Measurements from ENCODE around the gene TMEM269. TPM values are rescaled to one million over a fixed set of nuclear protein-coding genes. Genes with fewer than 3 reads are reported as not detected.

The TMEM269 gene, protein sequence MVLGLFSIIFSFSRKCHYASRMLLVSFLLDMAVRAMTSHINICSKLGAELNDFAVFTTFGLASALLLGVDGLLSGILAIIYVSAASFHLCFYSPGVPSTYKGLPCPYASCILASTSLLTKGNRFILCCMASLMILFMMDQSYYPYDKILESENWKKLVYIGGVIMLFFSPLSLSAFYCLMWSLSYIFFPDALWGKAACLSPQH
- total RNA-seq (ENCODE audit: insufficient read depth, low replicate concordance): not detected

DNA sequence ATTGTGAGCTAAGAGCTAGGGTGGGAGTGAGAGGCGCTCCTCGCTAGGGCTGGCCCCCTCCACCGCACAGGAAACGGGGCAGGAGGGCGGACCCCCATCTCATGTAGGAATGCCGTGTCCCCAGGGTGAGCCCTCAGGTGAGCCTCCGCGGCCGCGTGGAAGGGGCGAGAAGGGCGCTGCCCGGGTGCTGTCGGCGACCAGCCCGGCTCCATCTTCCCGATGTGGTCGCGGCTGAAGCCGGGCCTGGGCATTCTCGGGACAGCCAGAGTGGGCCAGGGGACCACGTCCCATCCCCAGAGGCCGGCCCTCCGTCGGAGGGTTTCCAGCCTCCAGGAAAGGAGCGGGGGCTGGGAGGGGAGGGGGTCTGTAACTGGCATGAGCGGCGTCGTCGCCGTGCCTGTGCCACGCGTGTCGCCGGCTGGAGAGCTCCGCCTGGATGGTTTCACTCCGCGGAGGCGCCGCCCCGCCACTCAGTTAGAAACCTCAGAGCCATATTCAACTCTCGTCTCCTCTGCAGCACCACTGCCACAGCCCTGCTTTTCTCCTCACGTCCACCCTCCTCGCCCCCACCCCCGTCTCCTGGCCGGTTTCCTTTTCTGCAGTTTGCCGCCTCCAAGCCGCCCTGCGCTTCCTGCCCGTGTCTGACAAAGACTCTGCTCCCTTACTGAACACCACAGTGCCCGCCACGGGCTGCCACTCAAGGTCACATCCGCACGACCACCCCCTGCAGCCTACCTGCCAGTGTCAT, at the start of gene TMEM269:
TSS of gene TMEM269 (plus strand) at position 46 of the 748 bp plus-strand sequence. CDS start 4,903 bp downstream, outside the sequence.
- peak; percentile 22 for DNase-seq (ENCODE audit: low spot score)

DNA sequence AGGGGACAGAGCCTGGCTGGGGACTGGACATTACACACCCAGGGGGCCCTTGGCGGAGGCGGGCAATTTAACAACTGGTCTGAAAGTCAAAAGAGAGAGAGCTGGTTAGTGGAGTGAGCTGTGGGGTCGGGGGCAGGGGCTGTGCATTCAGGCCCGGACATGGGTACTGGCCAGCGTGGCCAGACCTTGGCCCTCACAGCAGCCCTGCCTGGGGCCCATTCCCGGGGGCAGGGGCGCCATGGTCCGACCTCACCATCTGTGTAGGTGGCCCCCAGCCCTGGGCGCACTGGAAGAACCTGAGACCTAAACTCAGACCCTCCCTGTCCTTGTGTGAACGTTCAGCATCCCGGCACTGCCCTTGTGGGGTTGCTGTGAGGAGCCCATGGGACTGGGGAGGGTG, 49.7 kb upstream of the TMEM269 start:
- DNase-seq (ENCODE audit: low spot score): no peak

DNA sequence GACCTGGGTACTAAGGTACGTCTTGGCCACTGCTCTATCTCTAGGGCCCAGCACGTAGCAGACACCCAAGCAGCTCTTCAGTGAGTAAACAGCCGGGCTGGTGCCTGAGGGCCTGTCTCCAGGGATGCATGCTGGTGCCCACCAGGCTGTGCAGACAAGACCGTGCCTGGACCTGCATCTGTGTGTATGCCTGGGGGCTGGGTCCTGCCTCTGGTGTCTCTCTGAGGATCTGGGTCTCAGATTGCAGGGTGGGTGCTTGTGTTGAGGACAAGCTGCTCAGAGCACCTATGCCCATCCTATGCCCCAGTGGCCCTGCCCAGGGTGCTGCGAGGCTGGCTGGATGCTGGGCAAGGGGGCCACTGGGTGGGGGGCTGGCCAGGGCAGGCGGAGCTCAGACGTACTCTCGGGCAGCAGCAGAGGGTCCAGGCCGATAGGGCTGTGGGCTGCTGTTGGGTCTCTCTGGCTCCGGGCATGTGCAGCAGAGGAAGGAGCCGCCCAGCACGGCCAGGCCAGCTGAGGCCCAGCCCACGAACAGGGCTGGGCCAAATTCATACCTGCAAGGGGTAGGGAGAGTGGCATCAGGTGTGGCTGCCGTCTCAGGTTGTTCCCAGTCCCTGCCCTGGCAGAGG, 49.2 kb upstream of the TMEM269 start:
- DNase-seq (ENCODE audit: low spot score): peak; percentile 37

DNA sequence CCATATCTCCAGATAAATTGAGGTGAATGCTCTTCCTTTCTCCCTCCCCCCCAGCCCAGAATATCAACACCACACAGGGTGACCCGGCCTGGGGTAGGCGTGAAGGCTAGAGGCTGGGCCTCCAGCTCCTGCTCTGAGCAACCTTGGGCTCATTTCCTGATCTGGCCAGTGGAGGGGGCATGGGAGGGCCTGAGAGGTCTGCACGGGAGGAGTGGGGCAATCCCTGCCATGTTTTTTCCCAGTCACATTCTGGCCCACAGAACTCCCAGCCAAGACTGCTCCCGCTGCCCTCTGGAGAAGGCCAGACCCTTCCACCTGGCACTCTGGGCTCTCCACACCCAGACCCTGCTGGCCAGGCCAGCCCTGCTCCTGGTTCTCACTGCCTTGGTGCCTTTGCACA, 48.6 kb upstream of the TMEM269 start:
- no peak for DNase-seq (ENCODE audit: low spot score)

DNA sequence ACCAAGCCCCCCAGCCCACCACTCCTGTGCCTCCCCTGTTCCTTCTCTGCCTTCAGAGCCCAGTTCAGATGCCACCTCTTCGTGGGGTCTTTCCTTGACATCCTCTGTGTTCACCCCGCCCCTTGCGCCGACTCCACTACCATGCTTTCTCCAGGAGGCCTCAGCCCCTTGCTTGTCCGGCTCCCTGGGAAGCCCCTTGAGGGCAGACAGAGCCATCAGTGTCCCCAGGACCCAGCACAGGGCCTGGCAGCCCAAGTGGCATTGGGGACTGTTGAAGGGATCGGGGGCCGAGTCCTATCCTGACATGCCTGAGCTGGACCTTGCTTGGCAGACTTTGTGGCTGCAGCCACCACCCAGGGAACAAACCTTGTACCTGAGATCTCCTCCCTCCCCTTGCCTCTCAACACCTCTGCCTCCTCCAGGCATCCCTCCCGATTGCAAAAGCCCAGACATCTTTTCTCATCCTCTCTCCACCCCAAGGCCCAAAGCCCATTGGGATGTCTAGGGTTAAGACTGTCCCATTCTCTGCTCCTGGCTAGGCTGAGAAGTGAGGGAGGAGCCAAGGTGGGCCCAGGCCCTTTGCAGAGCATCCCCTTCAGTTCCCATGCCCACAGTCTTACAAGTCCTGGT, 48.1 kb upstream of the TMEM269 start:
- DNase-seq (ENCODE audit: low spot score): no peak

DNA sequence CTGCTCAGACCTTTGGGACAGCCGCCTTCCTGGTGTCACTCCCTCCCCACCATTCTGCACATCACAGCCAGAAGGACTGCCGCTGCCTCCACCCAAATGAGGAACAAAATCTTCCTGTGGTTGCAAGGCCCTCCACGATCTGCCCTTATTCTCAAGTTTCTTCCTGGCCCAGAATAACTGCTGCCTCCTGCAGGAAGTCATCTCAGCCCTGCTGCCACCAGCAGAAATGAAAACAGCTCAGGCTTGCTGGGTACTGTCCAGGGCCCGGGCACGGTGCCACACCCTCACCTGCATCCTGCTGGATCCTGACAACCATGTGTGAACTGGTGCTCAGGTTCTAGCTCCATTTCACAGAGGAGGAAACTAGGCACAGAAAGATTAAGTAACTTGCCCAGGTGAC, 47.5 kb upstream of the TMEM269 start:
- DNase-seq (ENCODE audit: low spot score): no peak

DNA sequence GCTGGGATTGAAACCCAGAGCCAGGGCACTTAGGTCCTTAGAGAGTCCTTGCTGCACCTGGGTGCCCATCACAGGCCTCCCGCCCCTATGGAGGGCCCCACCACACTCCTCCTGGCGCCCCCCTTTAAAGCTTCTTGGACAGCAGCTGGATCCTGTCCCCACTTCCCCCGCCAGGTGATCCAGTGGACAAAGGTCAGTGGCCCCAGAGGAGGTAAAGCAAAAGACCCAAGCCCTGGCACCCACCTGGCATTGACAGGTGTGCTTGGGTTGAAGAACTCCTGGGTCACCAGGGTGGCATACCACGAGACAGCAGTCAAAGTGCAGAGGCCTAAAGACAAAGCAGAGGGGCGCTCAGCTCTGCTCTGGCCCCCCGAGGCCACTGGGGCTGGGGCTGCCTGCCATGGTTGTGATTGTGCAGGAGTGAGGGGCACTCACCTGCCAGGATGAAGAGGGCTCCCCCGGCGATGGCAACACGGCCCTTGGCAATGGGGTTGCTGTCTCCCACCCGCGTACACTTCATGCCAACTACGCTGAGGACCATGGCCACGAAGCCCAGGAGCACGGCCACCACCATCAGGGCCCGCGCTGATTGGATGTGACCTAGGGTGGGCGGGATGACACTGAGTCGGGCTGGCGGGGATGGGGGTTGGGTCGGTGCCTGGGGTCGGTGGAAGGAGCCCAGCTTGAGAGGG, 46.7 kb upstream of the TMEM269 start:
- no peak for DNase-seq (ENCODE audit: low spot score)

DNA sequence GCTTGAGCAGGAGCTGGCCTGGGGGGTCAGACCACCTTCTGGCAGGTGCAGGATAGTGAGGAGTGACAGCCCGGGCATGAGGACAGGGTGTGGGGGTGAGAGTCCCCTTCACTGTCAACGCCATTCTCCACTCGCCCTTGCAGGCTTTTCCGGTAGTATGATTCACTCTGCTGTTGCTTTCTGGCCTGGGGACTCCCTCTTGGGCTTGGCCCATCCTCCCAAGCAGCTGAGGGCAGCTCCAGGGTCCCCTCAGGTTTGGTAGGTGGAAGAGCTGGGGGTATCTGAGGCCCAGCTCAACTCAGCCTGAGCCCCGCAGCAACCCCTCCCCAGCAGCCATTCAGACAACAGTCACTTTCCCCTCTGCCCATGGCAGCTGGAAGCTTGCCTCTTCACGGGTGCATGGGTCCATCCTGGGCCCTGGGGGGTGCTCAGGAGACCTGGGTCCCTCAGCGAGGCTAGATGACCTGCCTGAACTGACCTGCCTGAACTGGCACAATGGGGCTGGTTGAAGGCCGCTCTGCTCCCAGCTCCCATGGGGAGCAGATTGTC, 46.0 kb upstream of the TMEM269 start:
- DNase-seq (ENCODE audit: low spot score): no peak

DNA sequence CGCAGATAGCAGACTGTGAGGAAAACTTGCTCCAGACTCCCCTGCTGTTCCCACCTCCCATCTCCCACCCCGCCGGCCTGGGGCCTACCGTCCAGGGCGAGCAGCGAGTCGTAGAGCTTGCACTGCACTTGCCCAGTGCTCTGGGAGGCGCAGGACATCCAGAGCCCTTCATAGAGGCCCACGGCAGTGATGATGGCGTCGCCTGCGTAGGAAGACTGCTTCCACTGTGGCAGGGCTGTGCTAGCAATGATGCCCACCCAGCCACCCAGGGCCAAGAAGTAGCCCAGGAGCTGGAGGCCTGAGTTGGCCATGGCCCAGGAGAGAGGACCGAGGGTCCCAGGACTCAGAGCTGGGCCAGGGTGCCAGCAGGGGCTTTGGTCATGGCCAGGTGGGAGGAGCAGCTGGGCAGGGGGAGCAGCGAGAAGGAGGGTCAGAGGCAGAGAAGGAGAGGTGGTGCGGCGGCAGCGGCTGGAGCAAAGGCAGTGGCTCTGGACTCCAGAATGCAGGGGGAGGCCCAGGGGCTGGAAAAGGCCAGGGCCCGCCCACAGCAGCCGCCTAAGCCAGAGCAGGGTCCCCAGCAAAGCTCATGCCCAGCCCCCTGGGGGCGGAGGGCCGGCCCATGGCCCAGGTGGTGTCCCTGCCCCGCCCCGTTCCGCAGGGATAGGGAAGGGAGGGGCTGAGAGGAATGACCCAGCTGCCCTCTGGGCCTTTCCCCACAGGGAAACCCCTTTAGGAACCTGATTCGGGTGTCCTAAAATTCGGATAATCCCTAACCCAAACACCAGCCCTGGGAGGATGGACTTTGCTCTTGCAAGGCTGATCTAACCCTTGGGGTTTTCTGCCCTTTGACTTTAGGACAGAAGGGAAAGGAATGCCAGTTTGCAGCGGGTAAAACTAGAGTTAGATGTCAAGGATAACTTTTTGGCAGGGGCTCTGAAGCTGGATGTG, 44.8 kb upstream of the TMEM269 start, which contains the start of gene CLDN19:
TSS of gene CLDN19 (minus strand) at position 484 of the 948 bp plus-strand sequence. CDS start at position 311, 173 bp downstream.
- DNase-seq (ENCODE audit: low spot score): peak; percentile 79

DNA sequence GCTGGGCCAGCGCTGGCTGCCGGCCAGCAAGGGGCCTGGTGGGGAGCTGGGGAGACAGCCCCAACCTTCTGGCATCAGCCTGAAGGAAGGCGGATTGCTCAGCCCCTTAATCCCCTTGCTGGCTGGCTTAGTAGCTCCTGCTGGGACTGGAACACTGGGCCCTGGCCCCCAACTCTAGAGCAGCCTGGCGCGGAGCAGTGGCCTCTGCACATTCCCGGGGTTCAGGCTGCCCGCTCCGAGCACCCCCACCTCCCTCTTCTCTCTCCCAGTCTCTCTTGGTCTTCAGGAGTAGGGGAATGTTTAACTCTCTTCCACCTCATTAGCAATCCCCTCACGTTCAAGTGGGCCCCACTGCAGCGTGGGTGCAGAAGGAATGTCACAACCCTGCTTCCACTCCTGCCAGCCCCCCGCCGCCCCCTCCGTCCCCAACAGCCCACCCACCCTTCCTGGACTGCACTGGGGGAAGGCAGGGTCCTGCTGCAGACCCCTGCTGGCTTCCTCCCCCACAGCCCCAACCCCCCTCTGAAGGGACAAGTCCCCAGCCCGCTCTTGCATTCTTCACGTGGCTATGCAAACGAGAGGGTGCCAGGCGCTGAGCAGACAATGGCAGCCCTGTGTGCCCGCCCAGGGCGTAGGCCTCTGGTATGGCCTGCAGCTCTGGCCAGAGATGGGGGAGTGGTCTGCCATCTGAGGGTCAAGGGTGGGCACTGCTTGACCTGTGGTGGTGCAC, 43.8 kb upstream of the TMEM269 start:
- DNase-seq (ENCODE audit: low spot score): peak; percentile 80

DNA sequence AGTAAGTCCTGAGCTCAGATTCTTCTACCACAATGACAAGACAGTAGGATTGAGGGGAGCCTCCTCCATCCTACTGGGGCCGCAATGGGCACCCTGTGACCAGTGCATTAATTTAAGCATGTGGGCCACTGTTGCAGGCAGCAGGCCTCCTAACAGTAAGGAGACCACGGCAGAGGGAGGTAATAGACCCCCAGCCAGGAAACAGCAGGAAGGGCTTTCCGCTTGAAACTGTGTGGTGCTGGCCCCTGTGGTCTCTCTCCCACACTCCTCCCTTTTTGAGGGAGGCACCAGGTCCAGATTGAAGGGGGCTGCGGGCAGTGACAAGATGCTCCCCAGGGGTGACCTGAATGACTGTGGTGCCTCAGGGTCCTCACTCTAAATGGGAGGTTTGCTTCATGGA, 43.1 kb upstream of the TMEM269 start:
- DNase-seq (ENCODE audit: low spot score): no peak

DNA sequence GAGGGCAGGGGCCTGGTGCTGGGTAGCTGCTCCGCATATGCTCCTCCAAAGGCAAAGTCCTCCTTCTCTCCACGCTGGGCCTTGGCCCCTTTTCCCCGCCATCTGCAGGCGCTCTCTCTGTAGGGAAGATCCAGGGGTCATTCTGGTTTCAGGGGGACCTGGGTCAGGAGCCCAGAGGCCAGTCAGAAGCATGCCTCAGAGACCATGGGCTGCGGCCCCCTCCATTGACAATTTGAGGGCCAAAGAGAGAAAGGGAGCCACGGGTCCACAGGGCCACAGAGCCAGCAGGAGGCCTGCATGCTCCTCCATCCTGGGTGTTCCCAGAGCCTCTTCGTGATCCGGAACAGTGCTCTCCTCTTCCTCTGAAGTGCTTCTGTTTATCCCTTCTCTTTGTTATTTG, 42.6 kb upstream of the TMEM269 start:
- no peak for DNase-seq (ENCODE audit: low spot score)

DNA sequence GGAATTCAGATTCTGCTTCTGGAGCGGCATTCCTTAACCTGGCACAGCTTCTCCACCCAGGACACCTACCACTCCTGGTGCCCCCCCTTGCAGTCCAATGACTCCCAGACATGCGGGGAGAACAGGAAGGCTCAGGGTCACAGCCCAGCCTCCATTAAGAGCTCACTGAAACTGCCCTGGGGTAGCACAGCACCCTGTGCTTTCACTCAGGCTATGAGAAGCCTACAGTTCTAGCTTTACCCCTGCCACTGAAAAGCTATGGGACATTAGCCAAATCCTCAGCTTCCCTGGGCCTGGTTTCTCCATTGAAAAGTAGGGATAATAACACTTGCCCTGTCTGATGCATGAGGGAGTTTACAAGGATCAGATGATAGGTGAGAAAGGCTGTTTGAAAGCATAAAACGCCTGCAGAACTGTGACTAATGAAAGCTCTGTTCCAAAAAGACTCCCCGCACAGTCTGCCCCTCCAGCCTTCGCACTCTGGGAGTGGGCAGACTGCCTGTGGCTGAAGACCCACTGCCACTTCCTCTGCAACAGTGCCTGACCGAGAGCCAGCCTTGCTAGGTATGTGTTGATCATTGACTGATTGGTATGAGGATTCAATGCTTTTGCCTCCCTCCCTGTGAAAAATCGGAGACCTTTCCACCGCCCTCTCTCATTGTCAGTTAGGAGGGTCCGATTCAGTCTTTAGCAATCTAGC, 42.0 kb upstream of the TMEM269 start:
- DNase-seq (ENCODE audit: low spot score): peak; percentile 39

DNA sequence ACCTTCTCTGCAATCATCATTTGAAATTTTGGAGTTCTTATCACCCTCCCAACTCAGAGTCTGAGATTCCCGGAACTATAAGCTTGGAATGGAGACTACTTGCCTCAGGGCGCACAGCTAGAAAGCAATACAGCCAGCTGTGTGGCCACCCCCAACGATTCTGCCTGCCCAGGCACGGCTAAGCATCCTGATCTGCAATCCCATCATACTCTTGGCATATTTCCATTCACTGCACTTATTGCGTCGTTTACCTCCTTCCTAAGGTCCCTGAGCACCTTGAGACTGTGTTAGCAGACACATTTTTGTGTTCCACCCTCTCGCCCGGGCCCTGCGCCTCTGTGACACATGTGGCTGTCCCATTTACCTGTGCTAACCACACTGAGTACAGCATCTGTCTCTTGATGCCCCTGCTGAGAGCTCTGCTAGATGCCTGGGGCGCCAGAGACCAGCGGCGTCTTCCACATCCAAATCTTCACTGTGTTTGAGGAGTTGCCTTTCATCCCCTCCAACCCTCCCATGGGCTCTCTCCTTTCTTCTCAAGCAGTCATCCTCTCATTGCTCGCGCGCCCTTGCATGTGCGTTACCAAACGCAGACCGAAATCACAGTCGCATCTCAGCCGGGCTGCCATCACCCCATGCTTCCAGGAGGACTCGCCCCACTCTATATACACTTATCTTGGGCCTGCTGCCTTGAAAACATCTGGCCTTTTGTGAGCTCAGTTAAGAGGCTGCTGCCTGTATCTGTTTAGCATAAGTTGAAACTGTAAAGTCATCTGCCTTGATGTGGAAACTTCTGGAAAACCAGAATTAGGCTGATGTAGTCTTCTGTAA, 41.3 kb upstream of the TMEM269 start:
- DNase-seq (ENCODE audit: low spot score): peak; percentile 76

DNA sequence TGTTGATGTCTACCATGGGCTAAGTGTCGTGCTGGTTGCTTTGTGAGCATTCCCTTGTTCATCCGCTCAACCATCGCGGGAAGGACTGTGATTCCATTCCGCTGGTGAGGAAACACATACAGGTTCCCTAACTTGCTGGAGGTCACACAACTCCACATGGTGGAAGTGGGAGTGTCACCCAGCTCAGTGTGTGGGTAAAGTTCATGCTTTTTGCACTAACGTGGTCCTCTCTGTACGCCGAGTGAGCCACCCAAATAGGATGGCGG, 40.7 kb upstream of the TMEM269 start:
- no peak for DNase-seq (ENCODE audit: low spot score)

DNA sequence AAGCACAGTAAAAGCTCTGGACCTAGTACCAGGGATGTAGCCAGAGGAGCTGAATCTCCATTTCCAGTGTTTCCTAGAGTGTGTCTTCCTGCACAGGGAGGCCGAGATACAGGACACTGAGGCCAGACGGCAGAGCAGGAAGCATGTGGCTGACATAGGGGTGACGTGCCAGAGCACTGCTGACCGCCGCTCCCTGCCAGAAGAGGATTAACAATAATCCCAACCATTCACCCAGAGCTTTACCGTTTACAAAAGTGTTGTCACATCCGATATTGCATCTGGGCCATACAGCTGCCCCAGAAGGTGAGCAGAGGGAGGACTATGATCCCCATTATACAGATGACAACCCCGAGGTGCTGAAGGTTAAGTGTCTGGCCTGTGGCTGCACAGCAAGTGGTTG, 38.9 kb upstream of the TMEM269 start:
- no peak for DNase-seq (ENCODE audit: low spot score)

DNA sequence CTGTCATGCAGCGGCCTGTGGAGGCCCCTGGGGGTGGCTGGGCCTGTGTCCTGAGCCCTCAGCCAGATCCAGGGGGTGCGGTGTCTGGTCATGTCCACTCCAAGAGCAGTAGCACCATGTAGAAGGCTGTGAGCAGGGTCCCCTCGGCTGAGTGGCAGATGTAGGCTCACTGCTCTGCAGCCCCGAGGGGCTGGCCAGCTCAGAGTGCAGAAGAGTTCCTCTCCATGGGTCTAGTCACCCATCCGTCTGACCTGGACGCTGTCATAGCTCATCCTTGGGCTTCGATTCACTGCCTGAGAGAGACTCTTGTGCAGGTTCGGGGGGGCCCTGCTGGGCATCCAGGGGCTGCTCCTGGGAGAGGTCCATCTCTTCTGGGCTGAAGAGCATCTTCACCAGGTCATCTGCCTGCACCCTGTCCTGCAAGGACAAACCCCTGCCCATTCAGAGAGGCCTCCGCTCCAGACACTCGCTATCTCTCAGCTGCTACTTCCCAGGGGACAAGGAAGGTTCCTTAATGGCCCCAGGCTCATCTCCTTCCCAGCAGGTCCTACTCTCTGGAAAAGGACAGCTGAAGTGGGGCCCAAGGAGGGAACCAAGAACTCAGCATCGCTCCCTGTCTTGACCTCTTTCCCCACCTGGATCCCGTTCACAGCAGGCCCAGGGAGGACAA, 38.2 kb upstream of the TMEM269 start:
- DNase-seq (ENCODE audit: low spot score): no peak

DNA sequence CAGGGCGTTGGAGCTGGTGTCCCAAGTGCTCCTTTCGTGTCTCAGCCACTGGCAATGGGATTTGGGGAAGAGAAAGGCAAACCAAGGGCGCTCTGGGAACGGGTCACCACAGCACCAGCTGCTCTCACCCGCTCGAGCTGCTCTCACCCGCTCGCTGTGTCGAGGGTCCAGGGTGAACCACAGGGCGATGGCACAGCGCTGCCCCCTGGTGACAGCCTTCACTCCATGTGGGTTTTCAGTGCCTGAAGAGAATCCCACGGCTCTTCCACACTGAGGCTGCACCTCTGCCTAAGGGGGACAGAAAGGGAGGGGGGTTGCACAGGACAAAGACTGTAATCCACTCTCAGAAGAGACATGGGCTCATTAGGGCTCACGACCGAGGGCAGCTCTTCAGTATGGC, 37.7 kb upstream of the TMEM269 start:
- no peak for DNase-seq (ENCODE audit: low spot score)

Measured in umbilical cord (tissue), 2 donors.